SU-DHL-6 (cell line): ENCODE results near the gene TSPAN33.
"Not testable (repeated sequence)": the region's sequence is repeated elsewhere in the genome, so short reads cannot be mapped to it uniquely, and the experiment has no call there.

Experiments used
- H2AFZ ChIP-seq: fragments of 200-600 bp; sonication (generic); 2 replicates; pipeline ENCODE4 v1.6.1; 2014; ENCODE audit warnings: low read depth, mild to moderate bottlenecking, moderate library complexity, mixed read lengths, antibody characterized with exemption, low read length; ENCODE audit not compliant: severe bottlenecking
- H3F3A ChIP-seq: fragments of 200-600 bp; shearing (Covaris generic); 2 replicates; pipeline ENCODE4 v1.6.0; 2016; ENCODE audit warnings: antibody characterized with exemption, mild to moderate bottlenecking; ENCODE audit not compliant: insufficient read depth
- H3K27ac ChIP-seq: fragments of 200-600 bp; sonication (generic); 2 replicates; pipeline ENCODE4 v1.5.1; 2016; ENCODE audit warnings: low read depth, mild to moderate bottlenecking, low read length, moderate library complexity, mixed read lengths
- H3K27me3 ChIP-seq: fragments of 200-600 bp; sonication (generic), shearing (Covaris generic); 2 replicates; pipeline ENCODE4 v1.6.0; 2014; ENCODE audit warnings: mild to moderate bottlenecking, low read length
- H3K36me3 ChIP-seq: fragments of 200-600 bp; sonication (generic); 2 replicates; pipeline ENCODE4 v1.6.1; 2014; ENCODE audit warnings: mild to moderate bottlenecking, low read length, mixed read lengths
- H3K4me2 ChIP-seq: fragments of 300-600, 200-600 bp; shearing (Covaris generic), sonication (generic); 2 replicates; pipeline ENCODE4 v1.6.0; 2014; ENCODE audit warnings: low read length, low read depth, mild to moderate bottlenecking; ENCODE audit not compliant: poor library complexity, severe bottlenecking
- H3K4me3 ChIP-seq: fragments of 200-600 bp; sonication (generic); 2 replicates; pipeline ENCODE4 v1.5.1; 2014; ENCODE audit warnings: antibody characterized with exemption, low read length, mild to moderate bottlenecking, mixed read lengths; ENCODE audit not compliant: insufficient read depth, poor library complexity, severe bottlenecking
- H3K79me2 ChIP-seq: fragments of 200-600 bp; sonication (generic); 2 replicates; pipeline ENCODE4 v1.6.1; 2014; ENCODE audit warnings: mild to moderate bottlenecking, low read length, moderate library complexity; ENCODE audit not compliant: insufficient read depth
- H3K9ac ChIP-seq: fragments of 200-600 bp; sonication (generic); 2 replicates; pipeline ENCODE4 v1.7.0; 2014; ENCODE audit warnings: mild to moderate bottlenecking, low read length
- H3K9me2 ChIP-seq: fragments of 200-600 bp; sonication (generic); replicated peaks from 2 replicates; pipeline ENCODE4 v1.6.1; 2014; ENCODE audit warnings: low read length; ENCODE audit not compliant: insufficient read depth
- H3K9me3 ChIP-seq: fragments of 200-600 bp; sonication (generic); 2 replicates; pipeline ENCODE4 v1.6.1; 2014; ENCODE audit warnings: low read length, mixed read lengths; ENCODE audit not compliant: insufficient read depth
- H4K20me1 ChIP-seq: fragments of 200-600 bp; sonication (generic); 2 replicates; pipeline ENCODE4 v1.6.1; 2014; ENCODE audit warnings: low read depth, mild to moderate bottlenecking, antibody characterized with exemption, low read length, moderate library complexity, mixed read lengths
- CTCF ChIP-seq: fragments of 200-600 bp; sonication (generic); IDR thresholded peaks from one replicate; pipeline ENCODE4 v1.5.1; 2017; ENCODE audit warnings: antibody characterized with exemption, mild to moderate bottlenecking, low read length, moderate library complexity; ENCODE audit not compliant: insufficient read depth, poor library complexity, severe bottlenecking
- EZH2phosphoT487 ChIP-seq: fragments of 200-600 bp; sonication (generic), shearing (Covaris generic); conservative IDR thresholded peaks from 2 replicates; pipeline ENCODE4 v1.6.1; 2018; ENCODE audit warnings: mild to moderate bottlenecking, antibody characterized with exemption, low read length, moderate library complexity, mixed read lengths

TSPAN33 gene

GRCh38 chr7:129115676-129116075, 28.8 kb upstream of the TSPAN33 start:
- Histone ChIP-seq H3K27ac (no peak overlapping the region), H3K4me3 (no peak overlapping the region), H3K36me3 (no peaks in the 10 kb centered on the region), H2AFZ (no peak overlapping the region), H3F3A (no peaks in the 10 kb centered on the region), H3K79me2 (no peaks in the 10 kb centered on the region), H3K9me3 (peaks cover 2% of the 10 kb centered on the region; the same call in 1 of the 2 replicates), H3K9me2 (no peaks in the 10 kb centered on the region), H3K9ac (no peak overlapping the region), H3K27me3 (no peaks in the 10 kb centered on the region), H3K4me2 (no peak overlapping the region), H4K20me1 (no peaks in the 10 kb centered on the region)
- no peak for TF ChIP-seq EZH2phosphoT487
- TF ChIP-seq CTCF = no peak

GRCh38 chr7:129118182-129118581, 26.3 kb upstream of the TSPAN33 start:
- no peaks in the 10 kb centered on the region for H4K20me1 ChIP-seq
- H3K4me3 ChIP-seq = no peak overlapping the region
- H3K4me2 ChIP-seq = no peak overlapping the region
- H3K79me2 ChIP-seq = no peaks in the 10 kb centered on the region
- H3K27ac ChIP-seq = no peak overlapping the region
- no peaks in the 10 kb centered on the region for H3F3A ChIP-seq
- H3K36me3 ChIP-seq = no peaks in the 10 kb centered on the region
- no peak overlapping the region for H3K9ac ChIP-seq
- H3K27me3 ChIP-seq = no peaks in the 10 kb centered on the region
- no peak overlapping the region for H2AFZ ChIP-seq
- H3K9me2 ChIP-seq = no peaks in the 10 kb centered on the region
- TF ChIP-seq CTCF (no peak), EZH2phosphoT487 (no peak)
- peaks cover 8% of the 10 kb centered on the region; the same call in 1 of the 2 replicates for H3K9me3 ChIP-seq

- Histone ChIP-seq H3K27me3 (no peaks in the 10 kb centered on the region), H2AFZ (no peak overlapping the region), H3K9me2 (no peaks in the 10 kb centered on the region), H3K9ac (no peak overlapping the region), H3K27ac (no peak overlapping the region), H3K4me2 (no peak overlapping the region), H3F3A (no peaks in the 10 kb centered on the region), H3K36me3 (no peaks in the 10 kb centered on the region), H4K20me1 (no peaks in the 10 kb centered on the region), H3K9me3 (peaks cover 8% of the 10 kb centered on the region; the same call in 1 of the 2 replicates), H3K79me2 (no peaks in the 10 kb centered on the region), H3K4me3 (no peak overlapping the region)
- TF ChIP-seq CTCF (no peak), EZH2phosphoT487 (no peak)
Observed at GRCh38 chr7:129118976-129119375, 25.5 kb upstream of the TSPAN33 start.

GRCh38 chr7:129121501-129122077, 22.9 kb upstream of the TSPAN33 start:
- H3K27me3 ChIP-seq, H3K36me3 ChIP-seq, H2AFZ ChIP-seq, H3K9me3 ChIP-seq, H3F3A ChIP-seq, H3K79me2 ChIP-seq, H4K20me1 ChIP-seq, H3K9ac ChIP-seq, H3K9me2 ChIP-seq, H3K27ac ChIP-seq, H3K4me2 ChIP-seq, H3K4me3 ChIP-seq: not testable (repeated sequence)
